HG03521 (cell line): ENCODE measurements around the gene DOCK9.

Experiments used
- ATAC-seq: cut with Tn5 transposase; IDR thresholded peaks from one replicate; pipeline ENCODE4 v1.9.1; 2021; ENCODE audit warnings: mild to moderate bottlenecking, moderate library complexity; ENCODE audit not compliant: unreplicated experiment

The DOCK9 gene

GRCh38 chr13:98997738-98998641, 20.1 kb upstream of the DOCK9 start:
- no peak for ATAC-seq

- ATAC-seq, result no peak
These were observed 19.3 kb upstream of the DOCK9 start for GRCh38 chr13:98997011-98997730.

GRCh38 chr13:98996046-98996445, 18.2 kb upstream of the DOCK9 start:
- ATAC-seq, result no peak

- ATAC-seq, result no peak
These were observed 17.0 kb upstream of the DOCK9 start for GRCh38 chr13:98994896-98995295.

- no peak for ATAC-seq
These were observed 16.2 kb upstream of the DOCK9 start for GRCh38 chr13:98994080-98994479.

GRCh38 chr13:98992355-98992754, 14.5 kb upstream of the DOCK9 start:
- ATAC-seq, result no peak

- no peak for ATAC-seq
These were observed 12.8 kb upstream of the DOCK9 start for GRCh38 chr13:98990701-98991100.

- ATAC-seq, result no peak
These were observed 11.8 kb upstream of the DOCK9 start for GRCh38 chr13:98989469-98990235.

- no peak for ATAC-seq
These were observed 10.9 kb upstream of the DOCK9 start for GRCh38 chr13:98988780-98989179.

- ATAC-seq, result no peak
These were observed 10.4 kb upstream of the DOCK9 start for GRCh38 chr13:98988277-98988676.

GRCh38 chr13:98987275-98987674, 9.4 kb upstream of the DOCK9 start:
- ATAC-seq, result no peak

- ATAC-seq, result no peak
These were observed 8.5 kb upstream of the DOCK9 start for GRCh38 chr13:98986226-98986846.

- no peak for ATAC-seq
These were observed 7.7 kb upstream of the DOCK9 start for GRCh38 chr13:98985591-98985990.

GRCh38 chr13:98984983-98985382, 7.1 kb upstream of the DOCK9 start:
- no peak for ATAC-seq

GRCh38 chr13:98984118-98984517, 6.3 kb upstream of the DOCK9 start:
- no peak for ATAC-seq

- ATAC-seq, result no peak
These were observed 5.3 kb upstream of the DOCK9 start for GRCh38 chr13:98983182-98983581.

- no peak for ATAC-seq
These were observed 3.7 kb upstream of the DOCK9 start for GRCh38 chr13:98981369-98982080.

- ATAC-seq, result no peak
These were observed 1.3 kb upstream of the DOCK9 start for GRCh38 chr13:98979012-98979660.

GRCh38 chr13:98978280-98978679, 416 bp upstream of the DOCK9 start:
- ATAC-seq, result no peak

- ATAC-seq, result no peak
These were observed 923 bp downstream of the DOCK9 start for GRCh38 chr13:98976941-98977340.
